Left ventricle myocardium superior (tissue), 1 donor: ENCODE results near the gene SH3BP4. TPM values are rescaled to one million over a fixed set of nuclear protein-coding genes. Genes with fewer than 3 reads are reported as not detected.
"Not testable (repeated sequence)": the region's sequence is repeated elsewhere in the genome, so short reads cannot be mapped to it uniquely, and the experiment has no call there.

Source experiments
- ATAC-seq: fragments of 200-7000 bp; cut with Tn5 transposase; one replicate; pipeline ENCODE4 v1.9.1; 2020; ENCODE audit warnings: mild to moderate bottlenecking, moderate library complexity
- DNase-seq: peaks from one replicate; pipeline ENCODE4 v3.0.0-alpha.2; 2020
- intact Hi-C: fragments of 100-400 bp; cut with micrococcal nuclease; formaldehyde crosslinking; loops from one replicate; pipeline ENCODE4 v1.11.0; 2022
- total RNA-seq: library from RNA; stranded (reverse); fragmentation: NEBNext Ultra II Directional; extraction: Animal tissue kit (Norgen Biotek cat#: 25700); gene quantifications from one replicate; pipeline ENCODE4 v1.2.1, GENCODE V29; 2021
- donor health status: DM: no; HTN: yes; CAD: no; lungs with severe emphysema.

The SH3BP4 gene
- total RNA-seq, 1 donor from 2014 or later = 8.3 TPM

- ATAC-seq (no peak), DNase-seq (no peak)
- intact Hi-C loops = no loop called here
These were observed 92.9 kb downstream of the SH3BP4 start for GRCh38 chr2:235044501-235045271.

GRCh38 chr2:235045336-235045972, 93.6 kb downstream of the SH3BP4 start:
- DNase-seq (no peak), ATAC-seq (no peak)
- intact Hi-C loops = no loop called here

GRCh38 chr2:235045973-235046343, 94.1 kb downstream of the SH3BP4 start:
- ATAC-seq (no peak), DNase-seq (no peak)
- intact Hi-C loops = no loop called here

GRCh38 chr2:235046589-235046988, 94.8 kb downstream of the SH3BP4 start:
- ATAC-seq (no peak), DNase-seq (no peak)
- intact Hi-C loops = no loop called here

GRCh38 chr2:235047171-235048160, 95.6 kb downstream of the SH3BP4 start:
- intact Hi-C loops = no loop called here
- DNase-seq (no peak), ATAC-seq (no peak)

- DNase-seq (no peak), ATAC-seq (peak; percentile 24)
- intact Hi-C loops = no loop called here
These were observed 96.7 kb downstream of the SH3BP4 start for GRCh38 chr2:235048549-235048948.

- no peak for ATAC-seq
- intact Hi-C loops = no loop called here
- DNase-seq = no peak
These were observed 97.3 kb downstream of the SH3BP4 start for GRCh38 chr2:235049069-235049468.

GRCh38 chr2:235049719-235050118, 97.9 kb downstream of the SH3BP4 start:
- ATAC-seq (no peak), DNase-seq (no peak)
- intact Hi-C loops = no loop called here

- DNase-seq = peak; percentile 94
- ATAC-seq = peak; percentile 91
- intact Hi-C loops = no loop called here
These were observed 99.1 kb downstream of the SH3BP4 start for GRCh38 chr2:235050980-235051351.

- intact Hi-C loops = no loop called here
- DNase-seq (no peak), ATAC-seq (peak; percentile 48)
These were observed 99.8 kb downstream of the SH3BP4 start for GRCh38 chr2:235051436-235052260.

- DNase-seq (no peak), ATAC-seq (no peak)
- intact Hi-C loops = no loop called here
These were observed 100.9 kb downstream of the SH3BP4 start for GRCh38 chr2:235052514-235053354.

GRCh38 chr2:235053651-235054050, 101.8 kb downstream of the SH3BP4 start:
- intact Hi-C loops = no loop called here
- ATAC-seq (no peak), DNase-seq (no peak)

GRCh38 chr2:235054475-235054874, 102.7 kb downstream of the SH3BP4 start:
- no peak for ATAC-seq
- DNase-seq = no peak
- intact Hi-C loops = no loop called here

- ATAC-seq (no peak), DNase-seq (no peak)
- intact Hi-C loops = no loop called here
These were observed 103.1 kb downstream of the SH3BP4 start for GRCh38 chr2:235054919-235055318.

GRCh38 chr2:235055891-235056516, 104.2 kb downstream of the SH3BP4 start:
- no peak for DNase-seq
- ATAC-seq = peak; percentile 37
- intact Hi-C loops = no loop called here

- ATAC-seq = no peak
- intact Hi-C loops = no loop called here
- DNase-seq = no peak
These were observed 105.0 kb downstream of the SH3BP4 start for GRCh38 chr2:235056768-235057167.

- intact Hi-C loops, DNase-seq, ATAC-seq: not testable (repeated sequence)
These were observed 105.8 kb downstream of the SH3BP4 start for GRCh38 chr2:235057616-235058015.

GRCh38 chr2:235059161-235059560, 107.3 kb downstream of the SH3BP4 start:
- ATAC-seq = no peak
- intact Hi-C loops = no loop called here
- DNase-seq = no peak
